ENCODE measurements around the gene CDKAL1.
"Not testable (repeated sequence)": the region's sequence is repeated elsewhere in the genome, so short reads cannot be mapped to it uniquely, and the experiment has no call there.

The CDKAL1 gene

DNA sequence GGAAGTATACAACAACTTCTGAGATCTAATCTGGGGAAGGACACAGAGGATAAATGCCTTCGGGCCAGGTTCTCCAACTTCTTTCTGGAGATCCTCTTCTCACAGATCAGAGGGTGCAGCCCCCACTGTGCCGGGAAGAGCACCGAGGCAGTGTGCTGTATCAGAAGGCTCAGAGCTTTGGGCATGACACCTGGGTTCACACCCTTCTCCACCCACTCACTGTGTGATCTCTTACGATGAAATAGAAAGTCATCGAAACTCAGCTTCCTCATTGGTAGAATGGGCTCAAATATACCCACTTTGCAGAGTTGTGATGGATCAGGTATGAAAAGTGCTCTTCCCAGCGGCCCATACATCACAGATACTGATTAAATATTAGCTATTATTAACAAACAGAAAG is 711.8 kb downstream of the CDKAL1 start:
- H2AFZ ChIP-seq (ENCODE audit: low read depth): no peak overlapping the region
- no peak overlapping the region for H3K27ac ChIP-seq
- H3K9ac ChIP-seq: no peak overlapping the region
- H3K4me3 ChIP-seq (IDR thresholded peaks at IDR 0.05; ENCODE audit: insufficient read depth, low read depth, low read length): no peak overlapping the region
- H3K27me3 ChIP-seq (ENCODE audit: insufficient read depth, low read depth): no peaks in the 10 kb centered on the region
- no peaks in the 10 kb centered on the region for H4K20me1 ChIP-seq (ENCODE audit: insufficient read depth)
- no peaks in the 10 kb centered on the region for H3K79me2 ChIP-seq (ENCODE audit: insufficient read depth, low read depth)
- no peaks in the 10 kb centered on the region for H3K36me3 ChIP-seq (ENCODE audit: insufficient read depth)
- TF ChIP-seq CTCF (conservative IDR thresholded peaks at IDR 0.05; ENCODE audit: low read depth, low read length): no peak
- H3K4me2 ChIP-seq: no peak overlapping the region
- H3K4me1 ChIP-seq (ENCODE audit: low read depth, poor library complexity, severe bottlenecking): no peaks in the 10 kb centered on the region

DNA sequence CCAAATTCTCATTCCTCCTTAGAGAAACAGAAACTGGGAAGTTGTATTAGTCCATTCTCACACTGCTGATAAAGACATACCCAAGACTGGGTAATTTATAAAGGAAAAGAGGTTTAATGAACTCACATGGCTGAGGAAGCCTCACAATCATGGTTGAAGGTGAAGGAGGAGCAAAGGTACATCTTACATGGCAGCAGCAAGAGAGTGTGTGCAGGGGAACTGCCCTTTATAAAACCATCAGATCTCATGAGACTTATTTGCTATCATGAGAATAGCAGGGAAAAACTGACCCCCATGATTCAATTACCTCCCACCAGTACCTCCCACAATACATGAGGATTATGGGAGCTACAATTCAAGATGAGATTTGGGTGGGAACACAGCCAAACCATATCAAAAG is 720.2 kb downstream of the CDKAL1 start:
- not testable (repeated sequence) for H4K20me1 ChIP-seq (ENCODE audit: insufficient read depth); H3K27ac ChIP-seq; H3K4me3 ChIP-seq (IDR thresholded peaks at IDR 0.05; ENCODE audit: insufficient read depth, low read depth, low read length); H3K4me2 ChIP-seq; H2AFZ ChIP-seq (ENCODE audit: low read depth); H3K79me2 ChIP-seq (ENCODE audit: insufficient read depth, low read depth); H3K36me3 ChIP-seq (ENCODE audit: insufficient read depth); H3K4me1 ChIP-seq (ENCODE audit: low read depth, poor library complexity, severe bottlenecking); H3K27me3 ChIP-seq (ENCODE audit: insufficient read depth, low read depth); H3K9ac ChIP-seq

DNA sequence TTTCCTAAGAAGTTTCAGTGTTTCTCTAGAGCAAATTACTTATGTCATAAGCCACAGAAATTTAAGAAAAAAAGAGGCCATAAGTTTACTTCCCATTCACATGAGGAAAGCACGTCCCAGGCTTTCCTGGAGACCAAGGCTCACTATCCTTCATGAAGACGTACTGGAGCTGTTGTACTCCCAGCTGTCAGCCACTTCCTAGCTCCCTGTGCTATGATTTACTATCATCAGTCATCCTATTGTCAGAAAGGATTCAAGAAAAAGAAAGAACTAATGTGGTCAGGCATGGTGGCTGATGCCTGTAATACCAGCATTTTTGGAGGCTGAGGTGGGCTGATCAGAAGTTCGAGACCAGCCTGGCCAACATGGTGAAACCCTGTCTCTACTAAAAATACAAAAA is 721.9 kb downstream of the CDKAL1 start:
- Histone ChIP-seq H3K9ac (no peak overlapping the region), H3K36me3 (ENCODE audit: insufficient read depth) (no peaks in the 10 kb centered on the region), H3K4me2 (no peak overlapping the region), H3K4me1 (ENCODE audit: low read depth, poor library complexity, severe bottlenecking) (no peaks in the 10 kb centered on the region), H3K4me3 (IDR thresholded peaks at IDR 0.05; ENCODE audit: insufficient read depth, low read depth, low read length) (no peak overlapping the region), H4K20me1 (ENCODE audit: insufficient read depth) (no peaks in the 10 kb centered on the region), H3K27ac (no peak overlapping the region), H3K79me2 (ENCODE audit: insufficient read depth, low read depth) (no peaks in the 10 kb centered on the region), H3K27me3 (ENCODE audit: insufficient read depth, low read depth) (no peaks in the 10 kb centered on the region), H2AFZ (ENCODE audit: low read depth) (no peak overlapping the region)
- TF ChIP-seq CTCF (conservative IDR thresholded peaks at IDR 0.05; ENCODE audit: low read depth, low read length): no peak

DNA sequence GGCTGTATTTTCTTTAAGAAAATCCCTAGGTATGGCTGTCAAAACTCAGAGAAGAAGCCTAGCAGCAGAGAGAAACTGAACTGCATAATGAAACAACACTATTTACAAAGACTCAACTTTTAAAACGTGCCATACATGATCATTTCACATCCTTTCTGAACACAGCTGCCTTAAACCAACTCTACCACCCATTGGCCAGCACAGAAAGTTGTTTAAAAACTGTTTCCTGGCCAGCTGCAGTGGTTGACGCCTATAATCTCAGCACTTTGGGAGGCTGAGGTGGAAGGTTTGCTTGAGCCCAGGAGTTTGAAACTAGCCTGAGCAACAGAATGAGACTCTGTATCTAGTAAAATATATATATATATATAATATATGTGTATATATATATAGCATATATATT is 722.9 kb downstream of the CDKAL1 start:
- Histone ChIP-seq H3K4me2 (no peak overlapping the region), H2AFZ (ENCODE audit: low read depth) (no peak overlapping the region)

GRCh38 chr6:21258665-21259064 is 724.4 kb downstream of the CDKAL1 start:
- H3K4me2 ChIP-seq: no peak overlapping the region
- no peaks in the 10 kb centered on the region for H4K20me1 ChIP-seq (ENCODE audit: insufficient read depth)
- no peaks in the 10 kb centered on the region for H3K27me3 ChIP-seq (ENCODE audit: insufficient read depth, low read depth)
- H3K36me3 ChIP-seq (ENCODE audit: insufficient read depth): no peaks in the 10 kb centered on the region
- no peaks in the 10 kb centered on the region for H3K79me2 ChIP-seq (ENCODE audit: insufficient read depth, low read depth)
- no peak overlapping the region for H2AFZ ChIP-seq (ENCODE audit: low read depth)
- no peak overlapping the region for H3K27ac ChIP-seq
- no peaks in the 10 kb centered on the region for H3K4me1 ChIP-seq (ENCODE audit: low read depth, poor library complexity, severe bottlenecking)
- no peak for TF ChIP-seq CTCF (conservative IDR thresholded peaks at IDR 0.05; ENCODE audit: low read depth, low read length)
- no peak overlapping the region for H3K9ac ChIP-seq
- H3K4me3 ChIP-seq (IDR thresholded peaks at IDR 0.05; ENCODE audit: insufficient read depth, low read depth, low read length): no peak overlapping the region

More for the DNA sequence above, 722.9 kb downstream of the CDKAL1 start:
- no peak overlapping the region for H3K27ac ChIP-seq
- no peaks in the 10 kb centered on the region for H3K79me2 ChIP-seq (ENCODE audit: insufficient read depth, low read depth)
- H3K36me3 ChIP-seq (ENCODE audit: insufficient read depth): no peaks in the 10 kb centered on the region
- TF ChIP-seq CTCF (conservative IDR thresholded peaks at IDR 0.05; ENCODE audit: low read depth, low read length): no peak
- no peaks in the 10 kb centered on the region for H3K27me3 ChIP-seq (ENCODE audit: insufficient read depth, low read depth)
- H3K9ac ChIP-seq: no peak overlapping the region
- H3K4me3 ChIP-seq (IDR thresholded peaks at IDR 0.05; ENCODE audit: insufficient read depth, low read depth, low read length): no peak overlapping the region
- H3K4me1 ChIP-seq (ENCODE audit: low read depth, poor library complexity, severe bottlenecking): no peaks in the 10 kb centered on the region
- no peaks in the 10 kb centered on the region for H4K20me1 ChIP-seq (ENCODE audit: insufficient read depth)
